ENCODE results near the gene SLC27A4.

Gene SLC27A4

DNA sequence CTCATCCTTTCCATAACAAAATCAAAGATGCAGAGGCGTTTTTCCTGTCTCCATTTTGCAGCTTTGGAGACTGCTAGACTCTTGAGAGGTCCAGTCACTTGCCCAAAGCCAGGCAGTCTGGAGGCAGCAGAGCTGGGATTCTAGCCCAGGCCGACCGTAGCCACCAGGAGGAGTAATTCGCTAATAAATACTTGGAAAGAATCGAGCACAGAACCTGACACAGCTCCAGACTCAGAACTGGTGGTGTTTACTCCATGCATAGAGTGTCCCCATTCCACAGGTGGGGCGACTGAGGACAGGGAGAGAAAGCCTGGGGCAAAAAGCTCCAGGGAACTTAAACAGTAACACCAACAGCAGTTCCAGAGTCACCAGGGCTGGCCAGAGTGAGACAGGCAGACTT lies 69.7 kb downstream of the SLC27A4 start:
- in situ Hi-C loops (cut with MboI; ENCODE audit: low pct_unique_long_range_greater_than_20kb, low sequenced_read_pairs, unreplicated experiment), result no loop called here
- no peak for DNase-seq (ENCODE audit: low spot score)
- TF ChIP-seq, protein P1, sequence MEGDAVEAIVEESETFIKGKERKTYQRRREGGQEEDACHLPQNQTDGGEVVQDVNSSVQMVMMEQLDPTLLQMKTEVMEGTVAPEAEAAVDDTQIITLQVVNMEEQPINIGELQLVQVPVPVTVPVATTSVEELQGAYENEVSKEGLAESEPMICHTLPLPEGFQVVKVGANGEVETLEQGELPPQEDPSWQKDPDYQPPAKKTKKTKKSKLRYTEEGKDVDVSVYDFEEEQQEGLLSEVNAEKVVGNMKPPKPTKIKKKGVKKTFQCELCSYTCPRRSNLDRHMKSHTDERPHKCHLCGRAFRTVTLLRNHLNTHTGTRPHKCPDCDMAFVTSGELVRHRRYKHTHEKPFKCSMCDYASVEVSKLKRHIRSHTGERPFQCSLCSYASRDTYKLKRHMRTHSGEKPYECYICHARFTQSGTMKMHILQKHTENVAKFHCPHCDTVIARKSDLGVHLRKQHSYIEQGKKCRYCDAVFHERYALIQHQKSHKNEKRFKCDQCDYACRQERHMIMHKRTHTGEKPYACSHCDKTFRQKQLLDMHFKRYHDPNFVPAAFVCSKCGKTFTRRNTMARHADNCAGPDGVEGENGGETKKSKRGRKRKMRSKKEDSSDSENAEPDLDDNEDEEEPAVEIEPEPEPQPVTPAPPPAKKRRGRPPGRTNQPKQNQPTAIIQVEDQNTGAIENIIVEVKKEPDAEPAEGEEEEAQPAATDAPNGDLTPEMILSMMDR (IDR thresholded peaks at IDR 0.05; ENCODE audit: extremely low read depth, insufficient read depth, missing control alignments), result no peak
